Adrenal gland (tissue), 5 donors: Measurements from ENCODE around the gene VSTM2L.

ENCODE experiments used
- CTCF ChIP-seq, 6 experiments: fragments of 450-650 bp in 4 of 6; fragments of 200-600 bp in 2 of 6; sonication (generic) in 1 of 6; IDR thresholded peaks; 1 replicate in 5 of 6; 2 replicates in 1 of 6; pipeline versions ENCODE4 v1.5.1 to v1.8.0; 2016 to 2021; ENCODE audit warnings: antibody characterized with exemption in 6 of 6, mild to moderate bottlenecking in 2 of 6, moderate library complexity in 1 of 6
- POLR2A ChIP-seq, 2 donors: fragments of 450-650 bp; IDR thresholded peaks; one replicate each; pipeline ENCODE4 v1.6.1; 2017; ENCODE audit warnings: antibody characterized with exemption in 2 of 2, mild to moderate bottlenecking in 2 of 2, moderate library complexity in 1 of 2
- donor health status: DM: no; HTN: no; CAD: no.

GRCh38 chr20:37879843-37880242 is 23.1 kb upstream of the VSTM2L start:
- TF ChIP-seq CTCF (IDR thresholded peaks at IDR 0.05), result no peak
- no peak for TF ChIP-seq POLR2A (IDR thresholded peaks at IDR 0.05)
